Measurements from ENCODE around the gene ANO2.
"Not testable (repeated sequence)": the region's sequence is repeated elsewhere in the genome, so short reads cannot be mapped to it uniquely, and the experiment has no call there.

The ANO2 gene

GRCh38 chr12:5818877-5819276 lies 126.2 kb downstream of the ANO2 start:
- DNase-seq (ENCODE audit: low spot score) = not testable (repeated sequence)

GRCh38 chr12:5817246-5817645 lies 127.8 kb downstream of the ANO2 start:
- no peak for DNase-seq (ENCODE audit: low spot score)

GRCh38 chr12:5809586-5809985 lies 135.5 kb downstream of the ANO2 start:
- DNase-seq (ENCODE audit: low spot score) = no peak

- no peak for DNase-seq (ENCODE audit: low spot score)
These were observed 136.1 kb downstream of the ANO2 start for GRCh38 chr12:5808981-5809380.

- no peak for DNase-seq (ENCODE audit: low spot score)
These were observed 137.4 kb downstream of the ANO2 start for GRCh38 chr12:5807514-5808219.

GRCh38 chr12:5807090-5807414 lies 138.0 kb downstream of the ANO2 start:
- no peak for DNase-seq (ENCODE audit: low spot score)

GRCh38 chr12:5806371-5807089 lies 138.5 kb downstream of the ANO2 start:
- no peak for DNase-seq (ENCODE audit: low spot score)

- DNase-seq (ENCODE audit: low spot score) = no peak
These were observed 141.5 kb downstream of the ANO2 start for GRCh38 chr12:5803532-5803931.

GRCh38 chr12:5798242-5799015 lies 146.6 kb downstream of the ANO2 start:
- DNase-seq (ENCODE audit: low spot score) = no peak

- DNase-seq (ENCODE audit: low spot score) = no peak
These were observed 147.4 kb downstream of the ANO2 start for GRCh38 chr12:5797661-5798060.

GRCh38 chr12:5796959-5797225 lies 148.2 kb downstream of the ANO2 start:
- DNase-seq (ENCODE audit: low spot score) = no peak

GRCh38 chr12:5796171-5796958 lies 148.7 kb downstream of the ANO2 start:
- peak; percentile 84 for DNase-seq (ENCODE audit: low spot score)

GRCh38 chr12:5794156-5794555 lies 150.9 kb downstream of the ANO2 start:
- DNase-seq (ENCODE audit: low spot score) = no peak

GRCh38 chr12:5792343-5792742 lies 152.7 kb downstream of the ANO2 start:
- DNase-seq (ENCODE audit: low spot score) = no peak

- no peak for DNase-seq (ENCODE audit: low spot score)
These were observed 155.5 kb downstream of the ANO2 start for GRCh38 chr12:5789469-5789968.

- DNase-seq (ENCODE audit: low spot score) = no peak
These were observed 157.2 kb downstream of the ANO2 start for GRCh38 chr12:5787828-5788227.

GRCh38 chr12:5785601-5786000 lies 159.5 kb downstream of the ANO2 start:
- no peak for DNase-seq (ENCODE audit: low spot score)

GRCh38 chr12:5784462-5785130 lies 160.5 kb downstream of the ANO2 start:
- DNase-seq (ENCODE audit: low spot score) = no peak

- DNase-seq (ENCODE audit: low spot score) = no peak
These were observed 161.7 kb downstream of the ANO2 start for GRCh38 chr12:5783289-5783920.

GRCh38 chr12:5780536-5780935 lies 164.5 kb downstream of the ANO2 start:
- DNase-seq (ENCODE audit: low spot score) = no peak

GRCh38 chr12:5779401-5779800 lies 165.7 kb downstream of the ANO2 start:
- DNase-seq (ENCODE audit: low spot score) = no peak

Data from HuH-7 (cell line).